ENCODE data around the gene FBLN7. TPM values are rescaled to one million over a fixed set of nuclear protein-coding genes. Genes with fewer than 3 reads are reported as not detected.

FBLN7 gene
- polyA plus RNA-seq, 3 donors = 0.04 TPM; not detected in 2

GRCh38 chr2:112220186-112220585, 82.0 kb downstream of the FBLN7 start:
- no peaks in the 10 kb centered on the region for H4K20me1 ChIP-seq (ENCODE audit: insufficient read depth, low read length)
- H3K9me3 Mint-ChIP-seq = peaks cover 11 to 23% (median 18%) of the 10 kb centered on the region in 7 donors
- H3K9ac ChIP-seq (ENCODE audit: insufficient read depth, low read length, poor library complexity, severe bottlenecking) = no peak overlapping the region
- H3K4me3 Mint-ChIP-seq = no peak overlapping the region
- no peak overlapping the region for H3K27ac Mint-ChIP-seq
- H3K27me3 Mint-ChIP-seq (ENCODE audit: low read depth in 3 of 3) = no peaks in the 10 kb centered on the region
- H3K9me3 ChIP-seq (replicated peaks in 1 of 2; ENCODE audit: control insufficient read depth in 1 of 2, insufficient read depth in 1 of 2, low read length in 2 of 2) = peaks cover 9 to 15% of the 10 kb centered on the region in 2 donors
- no peaks in the 10 kb centered on the region for H3K27me3 ChIP-seq (ENCODE audit: control insufficient read depth in 2 of 2, insufficient read depth in 2 of 2, low read length in 2 of 2)
- peaks cover 33 to 42% of the 10 kb centered on the region in 2 donors for H3K36me3 Mint-ChIP-seq
- peaks cover 4% of the 10 kb centered on the region for H3K4me1 Mint-ChIP-seq
- TF ChIP-seq CTCF (IDR thresholded peaks at IDR 0.05) = no peak
- H3K79me2 ChIP-seq (ENCODE audit: insufficient read depth, low read length) = no peaks in the 10 kb centered on the region
- H3K4me2 ChIP-seq (replicated peaks; ENCODE audit: extremely low read depth, low read length, poor library complexity, severe bottlenecking) = no peak overlapping the region
- intact Hi-C loops (cut with micrococcal nuclease) = no loop called here
- H3K4me1 ChIP-seq (ENCODE audit: control insufficient read depth in 1 of 2, insufficient read depth in 2 of 2, low read length in 2 of 2) = no peaks in the 10 kb centered on the region
- H3K27ac ChIP-seq (ENCODE audit: low read depth in 1 of 2, low read length in 2 of 2) = no peak overlapping the region
- no peak overlapping the region for H2AFZ ChIP-seq (ENCODE audit: insufficient read depth, low read depth, low read length, poor library complexity, severe bottlenecking)
- H3K36me3 ChIP-seq (replicated peaks in 1 of 2; ENCODE audit: control insufficient read depth in 1 of 2, insufficient read depth in 2 of 2, low read length in 2 of 2) = peaks cover 16 to 34% of the 10 kb centered on the region in 2 donors
- 100% methylated on average over 2 of the region's 3 CpGs for WGBS (ENCODE audit: insufficient coverage)
- no peak overlapping the region for H3K4me3 ChIP-seq (replicated peaks in 1 of 3; ENCODE audit: low read depth in 2 of 3, low read length in 3 of 3)
- DNase-seq = no peak

DNA sequence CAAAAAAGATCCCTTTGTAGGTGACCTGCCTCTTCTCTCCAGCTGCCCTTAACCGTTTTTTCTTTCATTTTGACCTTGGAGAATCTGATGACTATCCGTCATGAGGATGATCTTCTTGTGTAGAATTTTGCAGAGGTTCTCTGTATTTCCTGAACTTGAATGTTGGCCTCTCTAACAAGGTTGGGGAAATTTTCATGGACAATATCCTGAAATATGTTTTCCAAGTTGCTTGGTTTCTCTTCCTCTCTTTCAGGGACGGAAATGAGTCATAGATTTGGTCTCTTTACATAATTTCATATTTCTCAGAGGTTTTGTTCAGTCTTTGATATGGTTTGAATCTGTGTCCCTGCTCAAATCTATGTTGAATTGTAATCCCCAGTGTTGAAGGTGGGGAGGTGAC, 82.6 kb downstream of the FBLN7 start:
- H3K4me3 Mint-ChIP-seq = no peak overlapping the region
- Histone ChIP-seq H3K79me2 (ENCODE audit: insufficient read depth, low read length) (no peaks in the 10 kb centered on the region), H3K27me3 (ENCODE audit: control insufficient read depth in 2 of 2, insufficient read depth in 2 of 2, low read length in 2 of 2) (no peaks in the 10 kb centered on the region), H3K4me1 (ENCODE audit: control insufficient read depth in 1 of 2, insufficient read depth in 2 of 2, low read length in 2 of 2) (no peaks in the 10 kb centered on the region), H3K4me2 (replicated peaks; ENCODE audit: extremely low read depth, low read length, poor library complexity, severe bottlenecking) (no peak overlapping the region), H2AFZ (ENCODE audit: insufficient read depth, low read depth, low read length, poor library complexity, severe bottlenecking) (no peak overlapping the region), H3K9ac (ENCODE audit: insufficient read depth, low read length, poor library complexity, severe bottlenecking) (no peak overlapping the region), H3K36me3 (replicated peaks in 1 of 2; ENCODE audit: control insufficient read depth in 1 of 2, insufficient read depth in 2 of 2, low read length in 2 of 2) (peaks cover 12 to 27% of the 10 kb centered on the region in 2 donors), H3K4me3 (replicated peaks in 1 of 3; ENCODE audit: low read depth in 2 of 3, low read length in 3 of 3) (no peak overlapping the region), H3K9me3 (replicated peaks in 1 of 2; ENCODE audit: control insufficient read depth in 1 of 2, insufficient read depth in 1 of 2, low read length in 2 of 2) (peaks cover 9 to 15% of the 10 kb centered on the region in 2 donors), H4K20me1 (ENCODE audit: insufficient read depth, low read length) (no peaks in the 10 kb centered on the region), H3K27ac (ENCODE audit: low read depth in 1 of 2, low read length in 2 of 2) (no peak overlapping the region)
- intact Hi-C loops (cut with micrococcal nuclease) = no loop called here
- no peak for DNase-seq
- peaks cover 11 to 23% (median 18%) of the 10 kb centered on the region in 7 donors for H3K9me3 Mint-ChIP-seq
- H3K27me3 Mint-ChIP-seq (ENCODE audit: low read depth in 3 of 3) = no peaks in the 10 kb centered on the region
- H3K27ac Mint-ChIP-seq = no peak overlapping the region
- H3K4me1 Mint-ChIP-seq = peaks cover 4% of the 10 kb centered on the region
- no peak for TF ChIP-seq CTCF (IDR thresholded peaks at IDR 0.05)
- H3K36me3 Mint-ChIP-seq = peaks cover 32 to 46% of the 10 kb centered on the region in 2 donors
- WGBS (ENCODE audit: insufficient coverage) = no CpG with 5 or more reads among the region's 3 CpGs

Measured in CD14-positive monocyte (primary cell).